ENCODE data around the gene ATP2A2.
"Not testable (repeated sequence)": the region's sequence is repeated elsewhere in the genome, so short reads cannot be mapped to it uniquely, and the experiment has no call there.

ATP2A2 gene

DNA sequence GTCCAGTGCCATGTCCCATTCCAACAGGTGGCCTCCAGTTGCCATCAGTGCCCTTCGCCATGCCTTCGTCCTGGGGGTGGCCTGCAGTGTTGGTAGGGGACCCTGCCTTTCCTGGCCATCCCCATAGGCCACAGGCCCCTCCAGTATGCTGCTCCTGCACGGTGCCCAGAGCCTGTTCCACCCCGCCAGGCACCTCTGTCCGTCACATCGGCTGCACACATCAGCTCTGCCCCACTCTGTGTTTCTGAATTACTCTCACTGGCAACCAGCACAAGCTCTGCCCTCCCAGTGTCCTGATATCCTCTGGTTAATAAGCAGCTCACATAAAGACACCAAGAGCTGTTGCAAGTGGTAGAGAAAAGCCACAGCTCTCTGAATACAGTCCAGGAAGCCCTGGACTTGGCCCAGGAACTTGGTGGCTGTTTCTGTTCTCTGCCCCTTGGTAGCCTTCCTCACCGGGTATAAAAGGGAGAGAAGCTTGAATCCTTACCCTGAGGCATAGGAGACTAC is 31.3 kb upstream of the ATP2A2 start:
- Mint-ChIP-seq H3K36me3 (ENCODE audit: insufficient read depth) (peaks cover 6% of the 10 kb centered on the region), H3K9me3 (no peaks in the 10 kb centered on the region), H3K4me3 (no peak overlapping the region), H3K27me3 (no peaks in the 10 kb centered on the region), H3K27ac (no peak overlapping the region), H3K4me1 (ENCODE audit: low read depth in 2 of 2) (peaks cover 0 to 2% of the 10 kb centered on the region in 2 donors)
- no peak for ATAC-seq (replicated peaks)
- DNase-seq = no peak

GRCh38 chr12:110251381-110251780 is 29.7 kb upstream of the ATP2A2 start:
- ATAC-seq (replicated peaks) (no peak), DNase-seq (no peak)
- H3K36me3 Mint-ChIP-seq (ENCODE audit: insufficient read depth) = no peaks in the 10 kb centered on the region
- H3K9me3 Mint-ChIP-seq = no peaks in the 10 kb centered on the region
- no peaks in the 10 kb centered on the region for H3K4me1 Mint-ChIP-seq (ENCODE audit: low read depth in 2 of 2)
- H3K4me3 Mint-ChIP-seq = no peak overlapping the region
- peaks cover 0 to under 1% of the 10 kb centered on the region in 2 donors for H3K27me3 Mint-ChIP-seq
- H3K27ac Mint-ChIP-seq = no peak overlapping the region

GRCh38 chr12:110252716-110253115 is 28.3 kb upstream of the ATP2A2 start:
- ATAC-seq (replicated peaks) = no peak
- Mint-ChIP-seq H3K9me3 (no peaks in the 10 kb centered on the region), H3K27ac (no peak overlapping the region), H3K27me3 (peaks cover 0 to 14% of the 10 kb centered on the region in 2 donors), H3K4me3 (no peak overlapping the region), H3K4me1 (ENCODE audit: low read depth in 2 of 2) (no peaks in the 10 kb centered on the region), H3K36me3 (ENCODE audit: insufficient read depth) (no peaks in the 10 kb centered on the region)
- DNase-seq = no peak

- no peak overlapping the region for H3K27ac Mint-ChIP-seq
- no peaks in the 10 kb centered on the region for H3K4me1 Mint-ChIP-seq (ENCODE audit: low read depth in 2 of 2)
- DNase-seq = no peak
- no peak for ATAC-seq (replicated peaks)
- H3K4me3 Mint-ChIP-seq = no peak overlapping the region
- peaks cover 0 to 18% of the 10 kb centered on the region in 2 donors for H3K27me3 Mint-ChIP-seq
- H3K36me3 Mint-ChIP-seq (ENCODE audit: insufficient read depth) = no peaks in the 10 kb centered on the region
- H3K9me3 Mint-ChIP-seq = no peaks in the 10 kb centered on the region
Observed at GRCh38 chr12:110253176-110253575, 27.9 kb upstream of the ATP2A2 start.

GRCh38 chr12:110254971-110255540 is 26.0 kb upstream of the ATP2A2 start:
- DNase-seq = no peak
- no peak overlapping the region for H3K27ac Mint-ChIP-seq

DNA sequence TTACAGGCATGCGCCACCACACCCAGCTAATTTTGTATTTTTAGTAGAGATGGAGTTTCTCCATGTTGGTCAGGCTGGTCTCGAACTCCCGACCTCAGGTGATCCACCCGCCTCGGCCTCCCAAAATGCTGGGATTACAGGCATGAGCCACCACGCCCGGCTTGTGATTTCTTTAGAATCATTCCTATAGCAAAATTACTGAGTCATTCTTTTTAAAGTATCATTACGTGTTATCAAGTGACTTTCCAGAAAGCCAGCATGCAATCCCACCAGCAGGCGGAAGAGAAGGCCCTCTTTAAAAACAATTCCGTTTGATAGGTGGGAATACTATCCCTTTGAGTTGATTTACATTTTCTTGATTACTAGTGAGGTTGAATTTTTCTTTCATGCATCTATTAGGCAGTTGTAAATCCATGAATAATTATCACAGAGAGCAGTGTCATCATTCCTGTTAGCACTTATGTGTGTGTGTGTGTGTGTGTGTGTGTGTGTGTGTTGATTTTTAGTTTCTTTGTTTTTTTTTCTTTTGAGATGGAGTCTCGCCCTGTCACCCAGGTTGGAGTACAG is 25.1 kb upstream of the ATP2A2 start:
- not testable (repeated sequence) for ATAC-seq (replicated peaks); H3K27ac Mint-ChIP-seq

More at GRCh38 chr12:110254971-110255540, 26.0 kb upstream of the ATP2A2 start:
- Mint-ChIP-seq H3K9me3 (no peaks in the 10 kb centered on the region), H3K36me3 (ENCODE audit: insufficient read depth) (no peaks in the 10 kb centered on the region), H3K4me1 (ENCODE audit: low read depth in 2 of 2) (no peaks in the 10 kb centered on the region), H3K4me3 (no peak overlapping the region), H3K27me3 (peaks cover 0 to 25% of the 10 kb centered on the region in 2 donors)
- ATAC-seq (replicated peaks) = no peak

GRCh38 chr12:110256780-110257431 is 24.1 kb upstream of the ATP2A2 start:
- DNase-seq (no peak), ATAC-seq (replicated peaks) (no peak)
- Mint-ChIP-seq H3K4me3 (no peak overlapping the region), H3K9me3 (no peaks in the 10 kb centered on the region), H3K4me1 (ENCODE audit: low read depth in 2 of 2) (no peaks in the 10 kb centered on the region), H3K27me3 (peaks cover 0 to 25% of the 10 kb centered on the region in 2 donors), H3K36me3 (ENCODE audit: insufficient read depth) (no peaks in the 10 kb centered on the region), H3K27ac (no peak overlapping the region)

More for the DNA sequence above, 25.1 kb upstream of the ATP2A2 start:
- H3K27me3 Mint-ChIP-seq = peaks cover 0 to 25% of the 10 kb centered on the region in 2 donors
- H3K4me3 Mint-ChIP-seq; H3K4me1 Mint-ChIP-seq (ENCODE audit: low read depth in 2 of 2); DNase-seq; H3K36me3 Mint-ChIP-seq (ENCODE audit: insufficient read depth); H3K9me3 Mint-ChIP-seq: not testable (repeated sequence)

GRCh38 chr12:110258466-110258865 is 22.6 kb upstream of the ATP2A2 start:
- Mint-ChIP-seq H3K4me1 (ENCODE audit: low read depth in 2 of 2) (no peaks in the 10 kb centered on the region), H3K27me3 (peaks cover 0 to 25% of the 10 kb centered on the region in 2 donors), H3K27ac (no peak overlapping the region), H3K9me3 (no peaks in the 10 kb centered on the region), H3K4me3 (no peak overlapping the region), H3K36me3 (ENCODE audit: insufficient read depth) (no peaks in the 10 kb centered on the region)
- DNase-seq = no peak
- ATAC-seq (replicated peaks) = no peak

GRCh38 chr12:110262442-110263388 is 18.3 kb upstream of the ATP2A2 start:
- peaks cover 0 to 11% of the 10 kb centered on the region in 2 donors for H3K27me3 Mint-ChIP-seq
- no peak overlapping the region for H3K27ac Mint-ChIP-seq
- H3K36me3 Mint-ChIP-seq (ENCODE audit: insufficient read depth) = no peaks in the 10 kb centered on the region

GRCh38 chr12:110266381-110266960 is 14.6 kb upstream of the ATP2A2 start:
- Mint-ChIP-seq H3K27ac (no peak overlapping the region), H3K4me3 (no peak overlapping the region), H3K27me3 (peaks cover 21 to 29% of the 10 kb centered on the region in 2 donors), H3K36me3 (ENCODE audit: insufficient read depth) (no peaks in the 10 kb centered on the region), H3K9me3 (no peaks in the 10 kb centered on the region), H3K4me1 (ENCODE audit: low read depth in 2 of 2) (no peaks in the 10 kb centered on the region)
- DNase-seq = no peak
- no peak for ATAC-seq (replicated peaks)

More at GRCh38 chr12:110262442-110263388, 18.3 kb upstream of the ATP2A2 start:
- DNase-seq = no peak
- Mint-ChIP-seq H3K9me3 (no peaks in the 10 kb centered on the region), H3K4me3 (no peak overlapping the region), H3K4me1 (ENCODE audit: low read depth in 2 of 2) (no peaks in the 10 kb centered on the region)
- ATAC-seq (replicated peaks) = no peak

DNA sequence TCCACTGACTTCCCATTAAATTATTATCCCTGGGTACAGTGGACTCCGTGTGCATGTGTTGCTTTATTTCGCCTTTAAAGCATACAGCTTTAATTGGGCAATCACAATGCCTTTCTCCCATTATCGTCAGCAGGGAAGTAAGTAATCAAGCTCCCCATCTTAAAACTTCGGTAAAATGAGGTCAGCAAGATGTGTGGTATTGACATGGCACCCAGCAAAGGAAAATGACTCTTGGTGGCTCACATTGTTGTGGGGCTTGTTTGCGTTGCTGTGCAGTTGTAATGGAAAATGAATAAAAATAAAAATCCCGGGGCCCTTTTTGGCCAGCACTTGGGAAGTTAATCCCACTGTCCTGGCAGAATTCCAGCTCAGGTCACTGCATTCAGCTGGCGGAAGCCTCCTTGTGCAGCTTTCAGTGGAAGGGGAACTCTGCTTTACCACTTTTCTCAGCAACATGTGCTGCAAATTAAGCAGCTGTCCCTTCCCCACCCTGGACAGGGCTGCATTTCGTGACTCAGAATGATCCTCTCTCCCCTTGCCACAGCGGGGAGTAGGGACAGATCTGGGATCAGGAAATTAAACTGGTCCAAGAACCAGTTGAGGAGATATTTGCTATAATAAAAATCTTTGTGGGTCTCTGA is 13.9 kb upstream of the ATP2A2 start:
- DNase-seq = no peak
- Mint-ChIP-seq H3K27ac (no peak overlapping the region), H3K27me3 (peaks cover 25 to 33% of the 10 kb centered on the region in 2 donors), H3K4me1 (ENCODE audit: low read depth in 2 of 2) (no peaks in the 10 kb centered on the region), H3K36me3 (ENCODE audit: insufficient read depth) (no peaks in the 10 kb centered on the region), H3K9me3 (no peaks in the 10 kb centered on the region), H3K4me3 (no peak overlapping the region)
- ATAC-seq (replicated peaks) = no peak

DNA sequence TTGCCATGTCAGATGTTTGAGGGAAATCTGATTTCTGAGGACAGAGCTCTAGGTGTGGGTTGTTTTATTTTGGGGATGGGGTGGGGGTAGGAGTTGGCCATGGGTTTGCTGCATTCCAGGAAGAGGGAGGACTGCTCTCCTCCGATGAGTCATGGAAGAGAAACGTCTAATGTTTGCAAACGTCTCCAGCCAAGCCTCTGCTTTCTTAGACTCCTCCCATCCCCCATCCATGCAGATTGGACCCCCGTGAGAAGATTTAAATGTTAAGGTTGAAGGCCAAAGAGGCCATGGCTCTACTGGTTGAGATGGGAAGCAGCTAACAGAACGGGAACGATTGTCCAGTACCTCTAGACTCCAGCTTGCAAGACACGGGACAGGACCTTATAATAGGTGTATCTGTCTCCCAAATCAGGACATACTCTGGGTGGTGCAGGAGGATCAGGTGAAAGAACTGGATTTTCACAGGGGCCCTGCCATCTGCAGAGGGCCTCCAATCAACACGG is 11.4 kb upstream of the ATP2A2 start:
- no peaks in the 10 kb centered on the region for H3K9me3 Mint-ChIP-seq
- H3K36me3 Mint-ChIP-seq (ENCODE audit: insufficient read depth) = peaks cover 2% of the 10 kb centered on the region
- H3K4me1 Mint-ChIP-seq (ENCODE audit: low read depth in 2 of 2) = no peaks in the 10 kb centered on the region
- H3K4me3 Mint-ChIP-seq = no peak overlapping the region
- H3K27ac Mint-ChIP-seq = no peak overlapping the region
- no peak for ATAC-seq (replicated peaks)
- peaks cover 32 to 50% of the 10 kb centered on the region in 2 donors for H3K27me3 Mint-ChIP-seq
- DNase-seq = no peak

Data from effector memory CD8-positive, alpha-beta T cell (primary cell).